ENCODE data around the gene CNTNAP3B. TPM values are rescaled to one million over a fixed set of nuclear protein-coding genes. Genes with fewer than 3 reads are reported as not detected.
"Not testable (repeated sequence)": the region's sequence is repeated elsewhere in the genome, so short reads cannot be mapped to it uniquely, and the experiment has no call there.

CNTNAP3B gene
- polyA plus RNA-seq, 1 donor from 2014 or later, result 12.6 TPM

DNA sequence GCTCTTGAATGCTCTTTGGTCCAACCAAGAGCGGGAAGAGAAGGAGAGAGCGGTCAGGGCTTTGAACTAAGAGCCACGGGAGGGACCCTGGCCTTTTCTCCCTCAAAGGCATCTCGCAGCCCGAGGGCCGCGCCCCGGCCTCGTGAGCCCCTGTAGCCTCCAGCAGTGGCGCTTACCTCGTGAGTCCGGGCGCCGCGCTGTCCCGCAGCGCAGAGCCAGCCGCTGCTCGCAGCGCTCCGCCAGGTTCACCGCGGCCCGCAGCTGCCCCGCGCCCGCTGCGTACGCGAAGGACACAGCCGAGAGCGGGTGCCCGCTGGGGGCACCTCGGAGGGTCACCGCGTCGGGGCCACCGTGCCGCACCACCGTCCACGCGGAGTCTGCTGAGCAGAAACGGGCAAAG is 176.2 kb downstream of the CNTNAP3B start:
- not testable (repeated sequence) for H3K27ac ChIP-seq (ENCODE audit: low read length); H4K20me1 ChIP-seq (ENCODE audit: insufficient read depth); H3K9me2 ChIP-seq (ENCODE audit: insufficient read depth, low read length); H3K79me2 ChIP-seq (replicated peaks; ENCODE audit: insufficient read depth, low read length); H3K9ac ChIP-seq (ENCODE audit: low read length); H3F3A ChIP-seq (ENCODE audit: insufficient read depth, low read length, poor library complexity, severe bottlenecking); H2AFZ ChIP-seq (ENCODE audit: low read depth, low read length); H3K4me3 ChIP-seq (ENCODE audit: low read length); H3K4me2 ChIP-seq (ENCODE audit: low read length); H3K27me3 ChIP-seq (ENCODE audit: insufficient read depth, low read depth, low read length); H3K36me3 ChIP-seq (ENCODE audit: insufficient read depth, low read length); H3K9me3 ChIP-seq (ENCODE audit: low read length)

- not testable (repeated sequence) for H3K27me3 ChIP-seq (ENCODE audit: insufficient read depth, low read depth, low read length); H3K9ac ChIP-seq (ENCODE audit: low read length); H3K9me3 ChIP-seq (ENCODE audit: low read length); H3K4me2 ChIP-seq (ENCODE audit: low read length); H3K79me2 ChIP-seq (replicated peaks; ENCODE audit: insufficient read depth, low read length); H3K36me3 ChIP-seq (ENCODE audit: insufficient read depth, low read length); H2AFZ ChIP-seq (ENCODE audit: low read depth, low read length); H3F3A ChIP-seq (ENCODE audit: insufficient read depth, low read length, poor library complexity, severe bottlenecking); H3K4me3 ChIP-seq (ENCODE audit: low read length); H4K20me1 ChIP-seq (ENCODE audit: insufficient read depth); H3K27ac ChIP-seq (ENCODE audit: low read length); H3K9me2 ChIP-seq (ENCODE audit: insufficient read depth, low read length)
Measured at GRCh38 chr9:41941738-41942137, 187.5 kb downstream of the CNTNAP3B start.

DNA sequence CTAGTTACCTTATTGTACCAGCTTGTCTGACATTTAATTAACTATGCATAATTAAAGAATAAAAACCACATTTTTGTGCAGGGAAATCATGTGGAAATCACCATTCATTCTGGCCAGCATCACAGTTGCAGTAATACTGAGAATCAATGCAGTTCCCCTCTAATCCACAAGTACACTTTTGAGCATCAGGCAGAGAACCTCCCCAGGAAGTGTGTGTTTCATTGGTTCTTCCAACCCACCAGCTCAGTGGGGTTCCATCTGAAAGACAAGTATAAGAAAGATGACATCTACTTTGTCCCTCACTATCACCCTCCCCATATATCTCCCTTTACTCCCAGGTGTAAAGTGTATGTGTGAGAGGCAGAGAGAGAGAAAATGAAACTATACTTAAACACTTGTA is 191.1 kb downstream of the CNTNAP3B start:
- H3K9me2 ChIP-seq (ENCODE audit: insufficient read depth, low read length); H3K9me3 ChIP-seq (ENCODE audit: low read length); H3F3A ChIP-seq (ENCODE audit: insufficient read depth, low read length, poor library complexity, severe bottlenecking); H2AFZ ChIP-seq (ENCODE audit: low read depth, low read length); H4K20me1 ChIP-seq (ENCODE audit: insufficient read depth); H3K4me3 ChIP-seq (ENCODE audit: low read length); H3K9ac ChIP-seq (ENCODE audit: low read length); H3K36me3 ChIP-seq (ENCODE audit: insufficient read depth, low read length); H3K4me2 ChIP-seq (ENCODE audit: low read length); H3K27ac ChIP-seq (ENCODE audit: low read length); H3K27me3 ChIP-seq (ENCODE audit: insufficient read depth, low read depth, low read length); H3K79me2 ChIP-seq (replicated peaks; ENCODE audit: insufficient read depth, low read length): not testable (repeated sequence)

DNA sequence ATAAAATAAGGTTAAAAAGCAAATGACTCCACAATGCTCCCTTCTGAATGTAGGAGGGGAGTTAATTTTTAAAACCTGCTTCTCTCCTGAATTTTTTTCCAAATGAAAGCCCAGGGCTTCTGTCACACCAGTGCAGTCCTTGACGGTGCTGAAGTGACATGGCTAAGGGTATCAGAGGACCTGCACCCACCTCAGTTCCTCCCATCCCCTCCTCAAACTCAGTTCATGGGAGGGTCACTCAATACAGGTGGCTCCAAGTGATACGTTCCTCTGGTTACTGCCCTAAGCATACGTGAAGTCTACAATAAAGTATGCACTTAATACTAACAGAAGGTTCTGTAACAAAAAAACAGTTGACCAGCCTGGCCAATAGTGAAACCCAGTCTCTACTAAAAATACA is 193.5 kb downstream of the CNTNAP3B start:
- not testable (repeated sequence) for H3K4me2 ChIP-seq (ENCODE audit: low read length); H3K79me2 ChIP-seq (replicated peaks; ENCODE audit: insufficient read depth, low read length); H3K9me2 ChIP-seq (ENCODE audit: insufficient read depth, low read length); H3K27ac ChIP-seq (ENCODE audit: low read length); H3K4me3 ChIP-seq (ENCODE audit: low read length); H3K9me3 ChIP-seq (ENCODE audit: low read length); H3K9ac ChIP-seq (ENCODE audit: low read length); H3K27me3 ChIP-seq (ENCODE audit: insufficient read depth, low read depth, low read length); H3K36me3 ChIP-seq (ENCODE audit: insufficient read depth, low read length); H4K20me1 ChIP-seq (ENCODE audit: insufficient read depth); H2AFZ ChIP-seq (ENCODE audit: low read depth, low read length); H3F3A ChIP-seq (ENCODE audit: insufficient read depth, low read length, poor library complexity, severe bottlenecking)

- not testable (repeated sequence) for H3K27ac ChIP-seq (ENCODE audit: low read length); H3K9me2 ChIP-seq (ENCODE audit: insufficient read depth, low read length); H3K79me2 ChIP-seq (replicated peaks; ENCODE audit: insufficient read depth, low read length); H3K36me3 ChIP-seq (ENCODE audit: insufficient read depth, low read length); H3K9me3 ChIP-seq (ENCODE audit: low read length); H3K4me3 ChIP-seq (ENCODE audit: low read length); H3K4me2 ChIP-seq (ENCODE audit: low read length); H2AFZ ChIP-seq (ENCODE audit: low read depth, low read length); H4K20me1 ChIP-seq (ENCODE audit: insufficient read depth); H3F3A ChIP-seq (ENCODE audit: insufficient read depth, low read length, poor library complexity, severe bottlenecking); H3K27me3 ChIP-seq (ENCODE audit: insufficient read depth, low read depth, low read length); H3K9ac ChIP-seq (ENCODE audit: low read length)
Measured at GRCh38 chr9:41929172-41929571, 200.1 kb downstream of the CNTNAP3B start.

DNA sequence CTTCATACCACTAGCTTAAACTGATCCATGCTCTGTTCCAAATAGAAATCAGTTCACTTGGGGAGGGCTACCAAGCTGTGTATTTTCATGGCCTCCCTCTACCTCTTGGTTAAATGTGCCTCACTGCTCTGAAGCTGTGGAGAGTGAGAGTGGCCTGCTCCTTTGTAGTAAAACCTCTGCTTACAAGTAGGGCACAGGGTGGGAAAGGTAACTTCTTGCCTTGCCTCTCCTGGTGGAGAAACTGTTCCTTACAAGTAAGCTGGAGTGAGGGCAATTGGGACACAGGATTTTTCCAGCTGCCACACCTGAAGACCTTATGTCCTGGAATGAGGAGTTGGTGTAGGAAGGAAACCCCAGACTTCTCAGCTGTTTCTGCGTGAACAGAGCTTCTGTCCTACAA is 211.9 kb downstream of the CNTNAP3B start:
- H3K4me3 ChIP-seq (ENCODE audit: low read length); H3K36me3 ChIP-seq (ENCODE audit: insufficient read depth, low read length); H3K9me3 ChIP-seq (ENCODE audit: low read length): not testable (repeated sequence)

DNA sequence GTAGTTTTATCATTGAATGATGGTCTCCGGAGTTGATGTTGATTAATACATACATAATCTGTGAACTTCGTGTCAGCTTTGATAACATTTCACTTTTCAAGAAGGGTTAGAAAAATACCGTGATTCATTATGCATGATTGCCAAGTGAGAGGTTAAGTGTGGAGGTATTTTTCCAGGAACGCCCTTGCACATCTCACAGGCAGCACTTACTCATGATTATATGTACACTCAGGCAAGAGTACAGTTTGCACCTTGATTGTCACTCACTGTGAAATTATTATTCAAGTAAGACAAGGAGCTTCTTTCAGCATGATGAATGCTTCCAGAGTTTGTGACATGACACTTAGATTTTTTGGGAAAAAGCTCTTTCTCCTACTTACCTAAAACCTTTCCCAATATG is 223.7 kb downstream of the CNTNAP3B start:
- not testable (repeated sequence) for H2AFZ ChIP-seq (ENCODE audit: low read depth, low read length); H3K9me3 ChIP-seq (ENCODE audit: low read length); H3K79me2 ChIP-seq (replicated peaks; ENCODE audit: insufficient read depth, low read length)

More for the DNA sequence above, 211.9 kb downstream of the CNTNAP3B start:
- not testable (repeated sequence) for H3F3A ChIP-seq (ENCODE audit: insufficient read depth, low read length, poor library complexity, severe bottlenecking); H3K9me2 ChIP-seq (ENCODE audit: insufficient read depth, low read length); H3K9ac ChIP-seq (ENCODE audit: low read length); H4K20me1 ChIP-seq (ENCODE audit: insufficient read depth); H2AFZ ChIP-seq (ENCODE audit: low read depth, low read length); H3K79me2 ChIP-seq (replicated peaks; ENCODE audit: insufficient read depth, low read length); H3K27me3 ChIP-seq (ENCODE audit: insufficient read depth, low read depth, low read length); H3K27ac ChIP-seq (ENCODE audit: low read length); H3K4me2 ChIP-seq (ENCODE audit: low read length)

GRCh38 chr9:41902762-41903161 is 226.5 kb downstream of the CNTNAP3B start:
- H3F3A ChIP-seq (ENCODE audit: insufficient read depth, low read length, poor library complexity, severe bottlenecking); H3K9me2 ChIP-seq (ENCODE audit: insufficient read depth, low read length); H2AFZ ChIP-seq (ENCODE audit: low read depth, low read length); H3K27ac ChIP-seq (ENCODE audit: low read length); H3K9ac ChIP-seq (ENCODE audit: low read length); H3K4me3 ChIP-seq (ENCODE audit: low read length); H3K4me2 ChIP-seq (ENCODE audit: low read length); H3K79me2 ChIP-seq (replicated peaks; ENCODE audit: insufficient read depth, low read length); H3K9me3 ChIP-seq (ENCODE audit: low read length); H3K27me3 ChIP-seq (ENCODE audit: insufficient read depth, low read depth, low read length); H4K20me1 ChIP-seq (ENCODE audit: insufficient read depth); H3K36me3 ChIP-seq (ENCODE audit: insufficient read depth, low read length): not testable (repeated sequence)

More for the DNA sequence above, 223.7 kb downstream of the CNTNAP3B start:
- H3K4me3 ChIP-seq (ENCODE audit: low read length); H3K4me2 ChIP-seq (ENCODE audit: low read length); H3K27ac ChIP-seq (ENCODE audit: low read length); H3K27me3 ChIP-seq (ENCODE audit: insufficient read depth, low read depth, low read length); H3K9me2 ChIP-seq (ENCODE audit: insufficient read depth, low read length); H4K20me1 ChIP-seq (ENCODE audit: insufficient read depth); H3K36me3 ChIP-seq (ENCODE audit: insufficient read depth, low read length); H3K9ac ChIP-seq (ENCODE audit: low read length); H3F3A ChIP-seq (ENCODE audit: insufficient read depth, low read length, poor library complexity, severe bottlenecking): not testable (repeated sequence)

All from neural cell (in vitro differentiated cells).